NCI-H526 treated with DMSO at 0.1 percent for 48 hours (cell line): ENCODE data around the gene EVA1A.

Source experiments
- DNase-seq: peaks from one replicate; lab custom pipeline; 2025; lab: John Stamatoyannopoulos, UW

The EVA1A gene

GRCh38 chr2:75563591-75563990, 2.9 kb upstream of the EVA1A start:
- no peak for DNase-seq

GRCh38 chr2:75562513-75562864, 1.8 kb upstream of the EVA1A start:
- DNase-seq = no peak

- no peak for DNase-seq
Observed at GRCh38 chr2:75561566-75562512, 1.1 kb upstream of the EVA1A start.

GRCh38 chr2:75560022-75560767, 544 bp downstream of the EVA1A start:
- DNase-seq = no peak

GRCh38 chr2:75559680-75560021, 1.1 kb downstream of the EVA1A start:
- no peak for DNase-seq

- DNase-seq = no peak
Observed at GRCh38 chr2:75558786-75559679, 1.7 kb downstream of the EVA1A start.

- no peak for DNase-seq
Observed at GRCh38 chr2:75558136-75558535, 2.6 kb downstream of the EVA1A start.

GRCh38 chr2:75557474-75558133, 3.1 kb downstream of the EVA1A start:
- no peak for DNase-seq

GRCh38 chr2:75556679-75557366, 3.9 kb downstream of the EVA1A start:
- DNase-seq = no peak

- DNase-seq = no peak
Observed at GRCh38 chr2:75555701-75556100, 5.0 kb downstream of the EVA1A start.

GRCh38 chr2:75553935-75554531, 6.7 kb downstream of the EVA1A start:
- no peak for DNase-seq

GRCh38 chr2:75552222-75552621, 8.5 kb downstream of the EVA1A start:
- DNase-seq = no peak

GRCh38 chr2:75551434-75551833, 9.3 kb downstream of the EVA1A start:
- no peak for DNase-seq

- DNase-seq = no peak
Observed at GRCh38 chr2:75549401-75550253, 11.1 kb downstream of the EVA1A start.

GRCh38 chr2:75548036-75548573, 12.6 kb downstream of the EVA1A start:
- DNase-seq = no peak

- DNase-seq = no peak
Observed at GRCh38 chr2:75547345-75548035, 13.2 kb downstream of the EVA1A start.

- no peak for DNase-seq
Observed at GRCh38 chr2:75545922-75546321, 14.8 kb downstream of the EVA1A start.

GRCh38 chr2:75545387-75545786, 15.4 kb downstream of the EVA1A start:
- no peak for DNase-seq

GRCh38 chr2:75543446-75543845, 17.3 kb downstream of the EVA1A start:
- DNase-seq = no peak
